Measurements from ENCODE around the gene GZMB.

DNA sequence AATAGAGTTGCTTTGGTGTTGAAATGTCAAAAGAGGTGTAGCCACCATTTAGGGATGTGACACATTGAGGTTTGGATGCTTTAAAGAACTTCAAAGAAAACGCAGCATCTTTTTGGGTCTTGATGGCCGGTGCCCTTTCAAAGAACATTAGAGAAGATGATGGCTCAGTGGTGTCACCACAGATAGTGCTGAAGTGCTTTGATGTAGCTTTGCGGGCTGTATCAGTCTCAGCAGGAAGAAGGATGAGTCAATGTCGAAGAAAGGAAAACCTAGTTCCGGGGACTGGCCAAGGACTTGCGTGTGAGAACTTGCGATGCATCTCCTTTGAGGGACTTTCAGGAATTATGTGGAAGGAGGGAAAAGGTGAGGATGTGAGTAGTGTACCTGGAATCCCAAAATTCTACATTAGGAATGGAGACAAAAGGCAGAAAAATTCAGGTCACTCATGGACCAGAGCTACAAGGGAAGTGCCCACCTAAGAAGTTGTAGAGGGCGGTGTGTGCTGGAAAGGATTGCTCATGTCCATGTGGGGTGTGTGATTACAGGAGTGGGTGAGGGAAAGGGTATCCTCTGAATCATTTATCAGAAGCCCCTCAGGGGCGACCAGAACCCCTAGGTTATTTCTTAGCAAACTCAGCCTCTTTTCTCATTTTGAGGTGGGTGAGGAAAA lies 39.7 kb upstream of the GZMB start:
- TF ChIP-seq POLR2A (IDR thresholded peaks at IDR 0.05; ENCODE audit: low read depth, low read length): no peak
- no peak for TF ChIP-seq POLR2AphosphoS5 (IDR thresholded peaks at IDR 0.05; ENCODE audit: low read depth, low read length)
- TF ChIP-seq TAF1 (IDR thresholded peaks at IDR 0.05; ENCODE audit: low read depth, low read length): 0 out of 2 replicates have a peak, but pooled peaks have one; percentile 16
- TF ChIP-seq SPI1 (IDR thresholded peaks at IDR 0.05; ENCODE audit: low read depth, low read length): 0 out of 2 replicates have a peak, but pooled peaks have one; percentile 46
- no peak for TF ChIP-seq PAX5 (IDR thresholded peaks at IDR 0.05; ENCODE audit: insufficient read depth, low read length, severe bottlenecking)
